HepG2 (cell line): ENCODE measurements around the gene COG4. TPM values are rescaled to one million over a fixed set of nuclear protein-coding genes. Genes with fewer than 3 reads are reported as not detected.
A peak's percentile ranks its signal among the peaks of the same experiment; 100 is the strongest.

Experiments used
- CENPBD1 ChIP-seq: sonication (generic); formaldehyde crosslinking; IDR thresholded peaks from 2 replicates; pipeline ENCODE4 v1.8.0; 2022; ENCODE audit warnings: missing genetic modification reagents, low read depth, mild to moderate bottlenecking, borderline replicate concordance
- FIP1L1 ChIP-seq: fragments of 200-400 bp; formaldehyde crosslinking; IDR thresholded peaks from 2 replicates; pipeline ENCODE4 v1.6.1; 2018; ENCODE audit warnings: low read depth, mild to moderate bottlenecking, low read length, moderate library complexity, borderline replicate concordance; ENCODE audit not compliant: insufficient read depth
- HNRNPL ChIP-seq: fragments of 200-400 bp; formaldehyde crosslinking; IDR thresholded peaks from 2 replicates; pipeline ENCODE4 v1.6.1; 2017; ENCODE audit warnings: mild to moderate bottlenecking, low read depth, low read length
- HNRNPUL1 ChIP-seq: fragments of 200-400 bp; formaldehyde crosslinking; IDR thresholded peaks from 2 replicates; pipeline ENCODE4 v1.6.1; 2017; ENCODE audit warnings: low read depth, mild to moderate bottlenecking, low read length, moderate library complexity
- JUNB ChIP-seq: sonication (generic); formaldehyde crosslinking; IDR thresholded peaks from 2 replicates; pipeline ENCODE4 v1.8.0; 2022; ENCODE audit warnings: missing genetic modification reagents, mild to moderate bottlenecking, borderline replicate concordance
- KDM2A ChIP-seq: sonication (generic); formaldehyde crosslinking; IDR thresholded peaks from 2 replicates; pipeline ENCODE4 v1.4.0; 2020; ENCODE audit warnings: low read depth, missing genetic modification reagents, borderline replicate concordance
- MLX ChIP-seq: IDR thresholded peaks from 2 replicates; pipeline ENCODE4 v1.6.1; 2016
- MTA1 ChIP-seq: sonication (generic); formaldehyde crosslinking; IDR thresholded peaks from 2 replicates; pipeline ENCODE4 v1.4.0; 2020; ENCODE audit warnings: missing genetic modification reagents, mild to moderate bottlenecking, borderline replicate concordance
- NFKBIZ ChIP-seq: IDR thresholded peaks from 2 replicates; pipeline ENCODE4 v1.6.1; 2018; ENCODE audit warnings: missing genetic modification reagents, missing compliant biosample characterization
- PAWR ChIP-seq: sonication (generic); formaldehyde crosslinking; IDR thresholded peaks from 2 replicates; pipeline ENCODE4 v1.4.0; 2020; ENCODE audit warnings: missing genetic modification reagents, mild to moderate bottlenecking, borderline replicate concordance
- POGZ ChIP-seq: sonication (generic); formaldehyde crosslinking; IDR thresholded peaks from 2 replicates; pipeline ENCODE4 v1.4.0; 2020; ENCODE audit warnings: mild to moderate bottlenecking, missing genetic modification reagents
- SALL2 ChIP-seq: sonication (generic); formaldehyde crosslinking; IDR thresholded peaks from 2 replicates; pipeline ENCODE4 v1.8.1; 2023; ENCODE audit warnings: mild to moderate bottlenecking, missing genetic modification reagents, inconsistent platforms
- TBX2 ChIP-seq: sonication (generic); formaldehyde crosslinking; IDR thresholded peaks from 2 replicates; pipeline ENCODE4 v1.5.0; 2020; ENCODE audit warnings: missing genetic modification reagents, mild to moderate bottlenecking, borderline replicate concordance
- THAP11 ChIP-seq: IDR thresholded peaks from 2 replicates; pipeline ENCODE4 v1.6.1; 2016; ENCODE audit warnings: missing biosample characterization, missing genetic modification reagents
- TMF1 ChIP-seq: sonication (generic); formaldehyde crosslinking; IDR thresholded peaks from 2 replicates; pipeline ENCODE4 v1.8.1; 2022; ENCODE audit warnings: low read depth, missing genetic modification reagents
- ZFX ChIP-seq: sonication (generic); formaldehyde crosslinking; IDR thresholded peaks from 2 replicates; pipeline ENCODE4 v1.4.0; 2020; ENCODE audit warnings: mild to moderate bottlenecking, low read depth, missing genetic modification reagents, moderate library complexity
- ZNF232 ChIP-seq: sonication (generic); formaldehyde crosslinking; IDR thresholded peaks from 2 replicates; pipeline ENCODE4 v1.4.0; 2020; ENCODE audit warnings: missing genetic modification reagents, borderline replicate concordance
- ZNF354B ChIP-seq: sonication (generic); formaldehyde crosslinking; IDR thresholded peaks from 2 replicates; pipeline ENCODE4 v1.8.0; 2022; ENCODE audit warnings: mild to moderate bottlenecking, missing genetic modification reagents
- ZNF44 ChIP-seq: sonication (generic); formaldehyde crosslinking; IDR thresholded peaks from 2 replicates; pipeline ENCODE4 v1.5.1; 2020; ENCODE audit warnings: mild to moderate bottlenecking, missing genetic modification reagents
- ZNF574 ChIP-seq: sonication (generic); formaldehyde crosslinking; IDR thresholded peaks from 2 replicates; pipeline ENCODE4 v1.4.0; 2020; ENCODE audit warnings: missing genetic modification reagents
- ZNF709 ChIP-seq: sonication (generic); formaldehyde crosslinking; IDR thresholded peaks from 2 replicates; pipeline ENCODE4 v1.5.0; 2020; ENCODE audit warnings: mild to moderate bottlenecking, missing genetic modification reagents
- ZSCAN21 ChIP-seq: sonication (generic); formaldehyde crosslinking; IDR thresholded peaks from 2 replicates; pipeline ENCODE4 v1.8.0; 2022; ENCODE audit warnings: mild to moderate bottlenecking, missing genetic modification reagents, moderate library complexity, borderline replicate concordance
- polyA plus RNA-seq, 8 experiments: library from polyadenylated mRNA; depleted of rRNA in 3 of 8; stranded (reverse) in 7 of 8; unstranded in 1 of 8; fragments of >200 nt; fragmentation: Illumina TruSeq in 4 of 8; extraction: Trizol in 4 of 8; gene quantifications; 2 replicates each; pipeline versions ENCODE4 v1.2.1 to v1.2.3, GENCODE V29; 2011 to 2016; ENCODE audit warnings: low read depth in 4 of 8, missing spikeins in 1 of 8, mixed read lengths in 1 of 8; ENCODE audit not compliant: insufficient read depth in 1 of 8
- total RNA-seq, 5 experiments: library from RNA; depleted of rRNA; stranded (reverse); fragments of >200 nt; fragmentation: Illumina TruSeq; extraction: Trizol; gene quantifications; 2 replicates each; pipeline ENCODE4 v1.2.3, GENCODE V29; 2016; ENCODE audit warnings: low read depth in 1 of 5
- TF ChIP-seq, protein P1 (sequence below): sonication (generic); formaldehyde crosslinking; conservative IDR thresholded peaks from 2 replicates; pipeline ENCODE4 v1.5.0; 2020; ENCODE audit warnings: missing genetic modification reagents
- TF ChIP-seq, protein P2 (sequence below): IDR thresholded peaks from 2 replicates; pipeline ENCODE4 v1.6.1; 2016; ENCODE audit warnings: mild to moderate bottlenecking

COG4 gene
- total and polyA plus RNA-seq, 2 of the 13 experiments (the other 11 are each of a cell fraction or from before 2014, with no cell fraction given), result 51.1 to 73.8 TPM

DNA sequence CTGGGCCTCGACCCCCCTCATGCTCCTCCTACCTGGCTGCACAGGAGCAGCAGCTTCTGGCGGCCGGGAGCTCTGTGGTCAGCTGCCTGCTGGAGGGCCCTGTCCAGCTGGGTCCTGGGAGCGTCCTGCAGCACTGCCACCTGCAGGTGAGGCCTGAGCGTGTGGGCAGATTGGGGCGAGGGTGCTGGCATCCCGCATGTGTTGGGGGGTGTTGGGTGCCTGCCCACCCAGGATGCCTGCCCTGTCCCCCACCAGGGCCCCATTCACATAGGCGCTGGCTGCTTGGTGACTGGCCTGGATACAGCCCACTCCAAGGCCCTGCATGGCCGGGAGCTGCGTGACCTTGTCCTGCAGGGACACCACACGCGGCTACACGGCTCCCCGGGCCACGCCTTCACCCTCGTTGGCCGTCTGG, 52.4 kb downstream of the COG4 start (continued):
- 0 out of 2 replicates have a peak, but pooled peaks have one; percentile 23 for TF ChIP-seq TMF1 (CRISPR knock-in tag)
- peak; percentile 78 for TF ChIP-seq ZFX (CRISPR knock-in tag)
- TF ChIP-seq POGZ (CRISPR knock-in tag), result no peak
- peak; percentile 67; the same call in 1 of the 2 replicates for TF ChIP-seq MTA1 (CRISPR knock-in tag)
- no peak for TF ChIP-seq ZNF709 (CRISPR knock-in tag)
- TF ChIP-seq SALL2 (CRISPR knock-in tag), result 0 out of 2 replicates have a peak, but pooled peaks have one; percentile 60
- peak; percentile 52; the same call in 1 of the 2 replicates for TF ChIP-seq ZSCAN21 (CRISPR knock-in tag)
- TF ChIP-seq CENPBD1 (CRISPR knock-in tag), result no peak
- no peak for TF ChIP-seq NFKBIZ (CRISPR knock-in tag)
- 0 out of 2 replicates have a peak, but pooled peaks have one; percentile 90 for TF ChIP-seq PAWR
- TF ChIP-seq KDM2A, result peak; percentile 83; the same call in 1 of the 2 replicates
- TF ChIP-seq HNRNPL, result peak; percentile 94
- TF ChIP-seq ZNF574 (CRISPR knock-in tag), result peak; percentile 96
- TF ChIP-seq TBX2 (CRISPR knock-in tag), result peak; percentile 44; the same call in 1 of the 2 replicates
- TF ChIP-seq JUNB (CRISPR knock-in tag), result no peak
- no peak for TF ChIP-seq FIP1L1
- TF ChIP-seq, protein P1, sequence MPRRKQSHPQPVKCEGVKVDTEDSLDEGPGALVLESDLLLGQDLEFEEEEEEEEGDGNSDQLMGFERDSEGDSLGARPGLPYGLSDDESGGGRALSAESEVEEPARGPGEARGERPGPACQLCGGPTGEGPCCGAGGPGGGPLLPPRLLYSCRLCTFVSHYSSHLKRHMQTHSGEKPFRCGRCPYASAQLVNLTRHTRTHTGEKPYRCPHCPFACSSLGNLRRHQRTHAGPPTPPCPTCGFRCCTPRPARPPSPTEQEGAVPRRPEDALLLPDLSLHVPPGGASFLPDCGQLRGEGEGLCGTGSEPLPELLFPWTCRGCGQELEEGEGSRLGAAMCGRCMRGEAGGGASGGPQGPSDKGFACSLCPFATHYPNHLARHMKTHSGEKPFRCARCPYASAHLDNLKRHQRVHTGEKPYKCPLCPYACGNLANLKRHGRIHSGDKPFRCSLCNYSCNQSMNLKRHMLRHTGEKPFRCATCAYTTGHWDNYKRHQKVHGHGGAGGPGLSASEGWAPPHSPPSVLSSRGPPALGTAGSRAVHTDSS (CRISPR knock-in tag), result peak; percentile 78; the same call in 1 of the 2 replicates
- TF ChIP-seq ZNF232 (CRISPR knock-in tag), result 0 out of 2 replicates have a peak, but pooled peaks have one; percentile 21
- no peak for TF ChIP-seq ZNF354B
- TF ChIP-seq THAP11 (CRISPR knock-in tag), result peak; percentile 69
- TF ChIP-seq, protein P2, sequence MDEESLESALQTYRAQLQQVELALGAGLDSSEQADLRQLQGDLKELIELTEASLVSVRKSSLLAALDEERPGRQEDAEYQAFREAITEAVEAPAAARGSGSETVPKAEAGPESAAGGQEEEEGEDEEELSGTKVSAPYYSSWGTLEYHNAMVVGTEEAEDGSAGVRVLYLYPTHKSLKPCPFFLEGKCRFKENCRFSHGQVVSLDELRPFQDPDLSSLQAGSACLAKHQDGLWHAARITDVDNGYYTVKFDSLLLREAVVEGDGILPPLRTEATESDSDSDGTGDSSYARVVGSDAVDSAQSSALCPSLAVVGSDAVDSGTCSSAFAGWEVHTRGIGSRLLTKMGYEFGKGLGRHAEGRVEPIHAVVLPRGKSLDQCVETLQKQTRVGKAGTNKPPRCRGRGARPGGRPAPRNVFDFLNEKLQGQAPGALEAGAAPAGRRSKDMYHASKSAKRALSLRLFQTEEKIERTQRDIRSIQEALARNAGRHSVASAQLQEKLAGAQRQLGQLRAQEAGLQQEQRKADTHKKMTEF (CRISPR knock-in tag), result 0 out of 2 replicates have a peak, but pooled peaks have one; percentile 25
- no peak for TF ChIP-seq MLX (CRISPR knock-in tag)
- no peak for TF ChIP-seq HNRNPUL1
- TF ChIP-seq ZNF44 (CRISPR knock-in tag), result peak; percentile 77; the same call in 1 of the 2 replicates
